Sigmoid colon (tissue), 7 donors: ENCODE data around the gene EHF. TPM values are rescaled to one million over a fixed set of nuclear protein-coding genes. Genes with fewer than 3 reads are reported as not detected.

ENCODE experiments used
- DNase-seq: peaks from one replicate; pipeline ENCODE4 v3.0.0-alpha.2; 2019
- H3K27ac ChIP-seq, 4 donors: fragments of 200-600 bp; sonication (generic); one replicate each; pipeline ENCODE4 v1.5.1; 2016 to 2019; ENCODE audit warnings: mild to moderate bottlenecking in 1 of 4
- H3K27me3 ChIP-seq, 3 donors: fragments of 200-600 bp; sonication (generic); one replicate each; pipeline ENCODE4 v1.5.1; 2019; ENCODE audit warnings: mild to moderate bottlenecking in 1 of 3
- H3K36me3 ChIP-seq, 4 donors: fragments of 200-600 bp; sonication (generic); one replicate each; pipeline ENCODE4 v1.5.1; 2016 to 2019
- H3K4me1 ChIP-seq, 4 donors: fragments of 200-600 bp; sonication (generic); one replicate each; pipeline ENCODE4 v1.5.1; 2017 to 2019
- H3K4me3 ChIP-seq, 4 donors: fragments of 200-600 bp; sonication (generic); one replicate each; pipeline ENCODE4 v1.5.1; 2017 to 2019; ENCODE audit warnings: mild to moderate bottlenecking in 2 of 4, moderate library complexity in 1 of 4
- H3K9me3 ChIP-seq, 4 donors: fragments of 200-600 bp in 3 of 4; sonication (generic) in 3 of 4; one replicate each; pipeline versions ENCODE4 v1.5.1 to v1.6.1; 2013 to 2019
- EP300 ChIP-seq, 4 donors: sonication (generic); formaldehyde crosslinking; IDR thresholded peaks; one replicate each; pipeline ENCODE4 v1.6.1; 2017; ENCODE audit warnings: antibody characterized with exemption in 4 of 4
- POLR2A ChIP-seq, 2 donors: fragments of 450-650 bp; IDR thresholded peaks; one replicate each; pipeline ENCODE4 v1.6.1; 2016; ENCODE audit warnings: antibody characterized with exemption in 2 of 2, mild to moderate bottlenecking in 2 of 2, moderate library complexity in 2 of 2
- POLR2AphosphoS5 ChIP-seq, 4 donors: sonication (generic); formaldehyde crosslinking; IDR thresholded peaks; one replicate each; pipeline ENCODE4 v1.6.1; 2017; ENCODE audit warnings: antibody characterized with exemption in 4 of 4
- WGBS, 2 donors: extraction: QIAGEN DNeasy Blood & Tissue Kit; methylation state at CpG; one replicate each; pipeline ENCODE4 v1.1.7; 2013; 5-methylcytosine and 5-hydroxymethylcytosine counted together
- intact Hi-C: fragments of 100-400 bp; cut with DNase I; formaldehyde crosslinking; loops from one replicate; pipeline ENCODE4 v1.15.1; 2023
- polyA plus RNA-seq, 3 donors: library from polyadenylated mRNA; stranded (reverse); fragments of 200-250 nt; gene quantifications; one replicate each; pipeline ENCODE4 v1.2.3, GENCODE V29; 2013
- total RNA-seq, 4 donors: library from RNA; depleted of rRNA; stranded (reverse); fragments of >200 nt; gene quantifications; one replicate each; pipeline ENCODE4 v1.1.0, GENCODE V29; 2016
- TF ChIP-seq, protein P1 (sequence below), 4 experiments: fragments of 450-650 bp in 3 of 4; fragments of 200-600 bp in 1 of 4; IDR thresholded peaks; one replicate each; pipeline ENCODE4 v1.5.1; 2016 to 2019; ENCODE audit warnings: antibody characterized with exemption in 4 of 4, mild to moderate bottlenecking in 3 of 4, moderate library complexity in 2 of 4
- donor health status: healthy with polysubstance abuse.
- donor health status: Bipolar disorder and iron deficiency.
- donor health status: healthy.

Gene EHF
- total and polyA plus RNA-seq, 7 donors = 1.4 to 151 (median 60.7) TPM; not detected in 2

DNA sequence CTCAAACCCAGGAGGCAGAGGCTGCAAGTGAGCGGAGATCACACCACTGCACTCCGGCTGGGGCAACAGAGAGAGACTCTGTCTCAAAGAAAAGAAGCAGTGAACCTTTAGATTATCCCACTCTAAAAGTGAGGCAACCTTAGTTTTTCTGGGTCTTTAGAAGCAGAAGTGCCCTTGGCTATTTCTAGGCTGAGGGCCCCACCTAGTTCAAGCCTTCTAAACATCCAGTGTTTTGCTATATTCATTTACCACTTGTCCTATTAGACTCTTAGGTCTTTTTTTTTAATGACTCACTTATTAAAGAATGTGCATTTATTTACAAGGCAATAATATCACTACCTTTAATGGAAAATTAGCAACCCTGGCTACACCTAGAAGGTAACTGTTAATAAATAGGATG lies 16.7 kb upstream of the EHF start:
- WGBS, 2 donors = 60 to 83% methylated on average over 2 of the region's 2 CpGs
- no peaks in the 10 kb centered on the region for H3K36me3 ChIP-seq
- TF ChIP-seq POLR2A (IDR thresholded peaks at IDR 0.05) (no peak), EP300 (IDR thresholded peaks at IDR 0.05) (no peak), POLR2AphosphoS5 (IDR thresholded peaks at IDR 0.05) (no peak)
- TF ChIP-seq, protein P1, sequence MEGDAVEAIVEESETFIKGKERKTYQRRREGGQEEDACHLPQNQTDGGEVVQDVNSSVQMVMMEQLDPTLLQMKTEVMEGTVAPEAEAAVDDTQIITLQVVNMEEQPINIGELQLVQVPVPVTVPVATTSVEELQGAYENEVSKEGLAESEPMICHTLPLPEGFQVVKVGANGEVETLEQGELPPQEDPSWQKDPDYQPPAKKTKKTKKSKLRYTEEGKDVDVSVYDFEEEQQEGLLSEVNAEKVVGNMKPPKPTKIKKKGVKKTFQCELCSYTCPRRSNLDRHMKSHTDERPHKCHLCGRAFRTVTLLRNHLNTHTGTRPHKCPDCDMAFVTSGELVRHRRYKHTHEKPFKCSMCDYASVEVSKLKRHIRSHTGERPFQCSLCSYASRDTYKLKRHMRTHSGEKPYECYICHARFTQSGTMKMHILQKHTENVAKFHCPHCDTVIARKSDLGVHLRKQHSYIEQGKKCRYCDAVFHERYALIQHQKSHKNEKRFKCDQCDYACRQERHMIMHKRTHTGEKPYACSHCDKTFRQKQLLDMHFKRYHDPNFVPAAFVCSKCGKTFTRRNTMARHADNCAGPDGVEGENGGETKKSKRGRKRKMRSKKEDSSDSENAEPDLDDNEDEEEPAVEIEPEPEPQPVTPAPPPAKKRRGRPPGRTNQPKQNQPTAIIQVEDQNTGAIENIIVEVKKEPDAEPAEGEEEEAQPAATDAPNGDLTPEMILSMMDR (IDR thresholded peaks at IDR 0.05) = no peak

DNA sequence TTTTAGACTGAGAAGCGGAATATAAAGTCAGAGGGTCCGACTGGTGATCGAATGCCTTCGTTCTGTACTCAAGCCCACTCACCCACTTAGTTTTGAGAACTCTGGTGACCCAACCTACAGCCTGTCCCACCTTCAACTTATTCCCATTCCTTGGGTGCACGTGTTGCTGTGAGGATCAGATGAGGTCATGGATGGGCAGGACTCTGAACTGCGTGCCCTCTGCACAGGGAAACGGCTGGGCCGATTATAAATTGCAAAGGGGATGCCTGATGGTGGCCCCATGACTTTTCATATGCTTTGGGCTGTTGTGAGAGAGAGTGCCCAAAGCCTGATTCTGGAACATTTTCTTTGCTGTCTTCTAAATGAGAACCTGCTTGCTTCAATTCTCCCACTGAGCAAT lies 16.0 kb upstream of the EHF start:
- no peak for DNase-seq
- no peak overlapping the region for H3K27ac ChIP-seq
- no peaks in the 10 kb centered on the region for H3K4me1 ChIP-seq
- H3K9me3 ChIP-seq = no peaks in the 10 kb centered on the region
- no peak for TF ChIP-seq EP300 (IDR thresholded peaks at IDR 0.05)
- no peak for TF ChIP-seq POLR2A (IDR thresholded peaks at IDR 0.05)
- TF ChIP-seq, protein P1 (IDR thresholded peaks at IDR 0.05) = no peak
- no peak for TF ChIP-seq POLR2AphosphoS5 (IDR thresholded peaks at IDR 0.05)
- intact Hi-C loops = no loop called here
- H3K4me3 ChIP-seq = no peak overlapping the region
- H3K36me3 ChIP-seq = no peaks in the 10 kb centered on the region
- no peaks in the 10 kb centered on the region for H3K27me3 ChIP-seq
- 54 to 71% methylated on average over 8 of the region's 8 CpGs for WGBS, 2 donors

More for the DNA sequence above, 16.7 kb upstream of the EHF start:
- H3K4me1 ChIP-seq = no peaks in the 10 kb centered on the region
- no peaks in the 10 kb centered on the region for H3K9me3 ChIP-seq
- DNase-seq = no peak
- intact Hi-C loops = no loop called here
- H3K27ac ChIP-seq = no peak overlapping the region
- no peak overlapping the region for H3K4me3 ChIP-seq
- no peaks in the 10 kb centered on the region for H3K27me3 ChIP-seq

DNA sequence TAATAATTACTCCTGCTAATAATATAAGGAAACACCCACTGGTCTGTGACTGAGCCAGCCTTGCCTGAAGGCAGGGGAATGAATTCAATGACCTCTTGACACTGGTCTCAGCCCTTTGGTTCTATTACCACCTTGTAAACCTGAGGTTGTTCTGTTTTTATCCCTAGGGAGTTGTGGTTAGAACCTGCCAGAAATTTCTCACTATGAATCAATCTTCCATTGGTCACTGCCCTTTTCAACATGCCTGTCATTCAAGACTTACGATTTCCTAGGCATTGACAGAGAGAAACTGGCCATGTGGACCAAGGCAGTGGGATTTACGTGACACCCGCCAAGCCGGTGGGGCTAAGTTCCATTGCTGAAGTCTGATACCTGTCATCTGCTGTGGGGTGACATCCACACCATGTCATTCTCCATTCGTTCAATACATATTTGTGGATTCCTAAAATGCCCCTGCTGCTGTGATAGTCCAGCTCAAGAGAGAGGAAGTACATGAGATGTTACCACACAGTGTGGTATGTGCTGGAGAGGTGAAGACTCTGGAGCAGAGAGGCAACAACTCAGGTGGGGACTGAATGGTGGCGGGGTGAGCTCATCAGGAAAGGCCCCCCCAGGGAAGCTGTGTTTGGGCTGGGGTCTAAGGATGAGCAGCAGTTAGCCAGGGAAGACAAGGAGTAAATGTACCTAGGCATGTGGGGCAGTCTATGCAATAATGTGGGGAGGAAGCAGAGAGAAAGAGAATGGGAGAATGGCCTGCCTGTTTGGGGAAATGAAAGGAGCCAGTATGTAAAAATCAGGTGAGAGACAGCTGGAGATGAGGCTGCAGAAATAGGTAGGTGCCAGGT lies 15.2 kb upstream of the EHF start:
- intact Hi-C loops = no loop called here
- Histone ChIP-seq H3K27me3 (no peaks in the 10 kb centered on the region), H3K9me3 (no peaks in the 10 kb centered on the region), H3K27ac (no peak overlapping the region), H3K36me3 (no peaks in the 10 kb centered on the region), H3K4me3 (no peak overlapping the region), H3K4me1 (no peaks in the 10 kb centered on the region)
- DNase-seq = no peak
- TF ChIP-seq, protein P1 (IDR thresholded peaks at IDR 0.05) = no peak
- TF ChIP-seq EP300 (IDR thresholded peaks at IDR 0.05) = no peak
- no peak for TF ChIP-seq POLR2AphosphoS5 (IDR thresholded peaks at IDR 0.05)
- no peak for TF ChIP-seq POLR2A (IDR thresholded peaks at IDR 0.05)
- WGBS, 2 donors = 86 to 87% methylated on average over 6 of the region's 6 CpGs

DNA sequence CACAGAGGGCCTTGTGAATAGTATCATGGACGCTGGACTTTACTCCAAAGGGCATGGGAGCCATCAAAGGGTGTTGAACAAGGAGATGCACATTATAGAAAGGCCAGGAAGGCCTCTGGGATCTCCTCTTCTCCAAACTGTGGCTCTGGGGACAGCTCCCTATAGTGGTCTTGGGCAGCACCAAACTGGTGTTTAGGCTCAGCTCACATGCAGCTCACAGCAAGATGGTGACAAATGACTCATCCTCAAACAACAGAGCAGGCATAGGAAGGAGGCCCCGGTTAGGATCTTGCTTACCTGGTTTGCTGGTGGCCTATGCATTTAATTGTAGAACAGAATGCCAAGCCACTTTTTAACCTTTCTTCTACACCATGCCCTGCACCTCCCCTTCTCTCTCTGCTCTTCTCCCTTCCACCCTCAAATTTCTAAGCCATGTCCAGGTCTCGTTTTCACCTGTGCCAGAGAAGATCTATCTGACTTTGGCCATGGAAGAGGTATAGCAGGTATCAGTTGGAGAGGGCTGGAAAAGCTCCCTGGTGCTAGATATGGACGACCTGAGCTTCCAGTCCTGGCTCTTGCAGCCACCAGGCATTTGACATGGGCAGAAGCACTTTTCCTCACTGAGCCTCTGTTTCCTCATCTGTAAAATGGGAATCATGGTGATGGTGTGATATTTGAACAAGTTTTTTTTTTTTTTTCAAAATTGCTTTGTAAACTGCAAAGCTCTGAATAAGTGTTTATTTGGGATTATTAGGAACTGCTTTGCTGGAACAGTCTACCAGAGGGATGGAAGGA lies 14.4 kb upstream of the EHF start:
- H3K4me1 ChIP-seq = no peaks in the 10 kb centered on the region
- TF ChIP-seq EP300 (IDR thresholded peaks at IDR 0.05) (no peak), POLR2A (IDR thresholded peaks at IDR 0.05) (no peak), POLR2AphosphoS5 (IDR thresholded peaks at IDR 0.05) (no peak)
- TF ChIP-seq, protein P1 (IDR thresholded peaks at IDR 0.05) = no peak
- H3K4me3 ChIP-seq = no peak overlapping the region
- no peaks in the 10 kb centered on the region for H3K9me3 ChIP-seq
- no peaks in the 10 kb centered on the region for H3K36me3 ChIP-seq
- 58 to 70% methylated on average over 4 of the region's 4 CpGs for WGBS, 2 donors
- H3K27ac ChIP-seq = no peak overlapping the region
- no peak for DNase-seq
- H3K27me3 ChIP-seq = no peaks in the 10 kb centered on the region
- intact Hi-C loops = no loop called here
